Heart left ventricle (tissue), 16 donors: Measurements from ENCODE around the gene HTRA1. TPM values are rescaled to one million over a fixed set of nuclear protein-coding genes. Genes with fewer than 3 reads are reported as not detected.

Source experiments
- ATAC-seq, 4 donors: fragments of 200-7000 bp; cut with Tn5 transposase; one replicate each; pipeline ENCODE4 v1.9.1; 2020 to 2022; ENCODE audit warnings: moderate library complexity in 4 of 4, mild to moderate bottlenecking in 3 of 4, moderate number of reproducible peaks in 1 of 4
- DNase-seq, 5 donors: peaks; one replicate each; pipeline ENCODE4 v3.0.0-alpha.2; 2020
- H3K27ac ChIP-seq, 12 donors: fragments of 200-600 bp; sonication (generic) in 4 of 12; one replicate each; pipeline versions ENCODE4 v1.5.0 to v1.8.0; 2016 to 2022; ENCODE audit warnings: mild to moderate bottlenecking in 2 of 12
- H3K27me3 ChIP-seq, 9 donors: fragments of 200-600 bp; sonication (generic) in 2 of 9; one replicate each; pipeline versions ENCODE4 v1.5.1 to v1.8.0; 2016 to 2022; ENCODE audit warnings: mild to moderate bottlenecking in 3 of 9
- H3K36me3 ChIP-seq, 9 donors: fragments of 200-600 bp; sonication (generic) in 2 of 9; one replicate each; pipeline versions ENCODE4 v1.5.0 to v1.8.0; 2018 to 2022; ENCODE audit warnings: mild to moderate bottlenecking in 2 of 9
- H3K4me1 ChIP-seq, 12 donors: fragments of 200-600 bp; sonication (generic) in 4 of 12; one replicate each; pipeline versions ENCODE4 v1.5.0 to v1.8.0; 2016 to 2022; ENCODE audit warnings: mild to moderate bottlenecking in 3 of 12
- H3K4me3 ChIP-seq, 12 donors: fragments of 200-600 bp; sonication (generic) in 4 of 12; one replicate each; pipeline versions ENCODE4 v1.5.0 to v1.8.0; 2017 to 2022; ENCODE audit warnings: mild to moderate bottlenecking in 9 of 12, moderate library complexity in 4 of 12
- H3K9me3 ChIP-seq, 12 donors: fragments of 200-600 bp; sonication (generic) in 4 of 12; one replicate each; pipeline versions ENCODE4 v1.5.0 to v1.8.0; 2016 to 2022; ENCODE audit warnings: mild to moderate bottlenecking in 1 of 12
- CTCF ChIP-seq, 12 donors: fragments of 200-600 bp; sonication (generic) in 4 of 12; IDR thresholded peaks; one replicate each; pipeline versions ENCODE4 v1.5.0 to v1.8.0; 2018 to 2022; ENCODE audit warnings: antibody characterized with exemption in 12 of 12, mild to moderate bottlenecking in 5 of 12
- POLR2A ChIP-seq, 2 donors: fragments of 450-650 bp; IDR thresholded peaks; one replicate each; pipeline ENCODE4 v1.6.1; 2017; ENCODE audit warnings: antibody characterized with exemption in 2 of 2, mild to moderate bottlenecking in 2 of 2, moderate library complexity in 2 of 2
- WGBS, 4 donors: extraction: QIAGEN DNeasy Blood & Tissue Kit in 2 of 4; methylation state at CpG; one replicate each; pipeline versions ENCODE4 v1.1.5 to v1.1.7; 2013 to 2018; 5-methylcytosine and 5-hydroxymethylcytosine counted together
- intact Hi-C, 10 donors: fragments of 100-400 bp; cut with DNase I; formaldehyde crosslinking; loops; one replicate each; pipeline versions ENCODE4 v1.11.1 to v1.14.2; 2022
- polyA plus RNA-seq, 2 donors: library from polyadenylated mRNA; stranded (reverse); fragments of 200-250 nt; gene quantifications; one replicate each; pipeline ENCODE4 v1.2.3, GENCODE V29; 2013
- total RNA-seq, 9 donors: library from RNA; depleted of rRNA in 2 of 9; stranded (reverse); fragments of >200 nt in 2 of 9; fragmentation: NEBNext Ultra II Directional in 3 of 9; extraction: Animal tissue kit (Norgen Biotek cat#: 25700) in 3 of 9; gene quantifications; one replicate each; pipeline versions ENCODE4 v1.1.0 to v1.2.4, GENCODE V29; 2016 to 2023
- donor health status: ischemic (EF 13 %, LVEDD 7.1; RV severe dilation, severe dysfunction).
- donor health status: healthy with polysubstance abuse.
- donor health status: DM: no; HTN: yes; CAD: no.
- donor health status: DM: no; HTN: no; CAD: no.
- donor health status: ischemic (EF 25% LVEDD 6.9; RV normal size, moderate dysfunction).
- donor health status: ischemic (EF 25% LVEDD 5.7; RV mildly dilated, moderate dysfunction).
- donor health status: healthy.
- donor health status: DM: yes; HTN: yes; CAD: no.
- donor health status: ischemic (EF 35%, LVEDD 5.7; RV mildly dilated, moderate dysfunction).
- donor health status: nonischemic (EF 11% LVEDD 7.7; RV severe dilation, severe dysfunction).
- donor health status: DM: yes; HTN: yes; CAD: no.
- donor health status: PGD.
- donor health status: ischemic (EF 29% LVEDD 5.4; RV normal size, mild dysfunction).
- donor health status: nonischemic (EF 23%, LVEDD 6.1; RV moderate dilation, normal function).

Gene HTRA1
- total and polyA plus RNA-seq, 11 donors: 30.5 to 153 (median 54.5) TPM

- no peak overlapping the region for H3K4me3 ChIP-seq
- H3K27ac ChIP-seq: no peak overlapping the region
- peaks cover 0 to 6% (median 0%) of the 10 kb centered on the region in 9 donors for H3K27me3 ChIP-seq
- DNase-seq: no peak
- peaks cover 0 to 8% (median 0%) of the 10 kb centered on the region in 9 donors for H3K36me3 ChIP-seq
- no peak for TF ChIP-seq CTCF (IDR thresholded peaks at IDR 0.05)
- no peak for TF ChIP-seq POLR2A (IDR thresholded peaks at IDR 0.05)
- no peak for ATAC-seq
- WGBS, 4 donors: 84 to 91% (median 90%) methylated on average over 6 of the region's 6 CpGs
- H3K9me3 ChIP-seq: no peaks in the 10 kb centered on the region
- H3K4me1 ChIP-seq: peaks cover 0 to 67% (median 42%) of the 10 kb centered on the region in 12 donors
- intact Hi-C loops: loop anchor here in 2 of 10 donors (10.0 kb wide), 1 partner anchor 97 kb away; the partner anchor contains the start of gene DMBT1 (in 2 of the 2)
Measured at GRCh38 chr10:122467701-122468100, 6.3 kb downstream of the HTRA1 start.

GRCh38 chr10:122468307-122468925, 7.1 kb downstream of the HTRA1 start:
- Histone ChIP-seq H3K9me3 (no peaks in the 10 kb centered on the region), H3K36me3 (peaks cover 0 to 8% (median 0%) of the 10 kb centered on the region in 9 donors), H3K4me3 (no peak overlapping the region), H3K27ac (peak overlapping the region in 2 of 12 donors; percentile 24 to 67), H3K4me1 (peaks cover 0 to 67% (median 41%) of the 10 kb centered on the region in 12 donors), H3K27me3 (no peaks in the 10 kb centered on the region)
- WGBS, 4 donors: 78 to 85% (median 82%) methylated on average over 5 of the region's 5 CpGs
- intact Hi-C loops: loop anchor here in 2 of 10 donors (10.0 kb wide), 1 partner anchor 96 kb away; the partner anchor contains the start of gene DMBT1 (in 2 of the 2)
- TF ChIP-seq POLR2A (IDR thresholded peaks at IDR 0.05) (no peak), CTCF (IDR thresholded peaks at IDR 0.05) (no peak)
- ATAC-seq (no peak), DNase-seq (no peak)

GRCh38 chr10:122468926-122469781, 7.8 kb downstream of the HTRA1 start:
- Histone ChIP-seq H3K27ac (peak overlapping the region in 8 of 12 donors; percentile 10 to 67 (median 27)), H3K36me3 (peaks cover 0 to 8% (median 0%) of the 10 kb centered on the region in 9 donors), H3K27me3 (no peaks in the 10 kb centered on the region), H3K9me3 (no peaks in the 10 kb centered on the region), H3K4me1 (peaks cover 0 to 67% (median 42%) of the 10 kb centered on the region in 12 donors), H3K4me3 (no peak overlapping the region)
- DNase-seq (no peak), ATAC-seq (peak; percentile 19 to 58 (median 54))
- WGBS, 4 donors: 59 to 67% (median 63%) methylated on average over 11 of the region's 11 CpGs
- TF ChIP-seq POLR2A (IDR thresholded peaks at IDR 0.05) (no peak), CTCF (IDR thresholded peaks at IDR 0.05) (no peak)
- intact Hi-C loops: loop anchor here in 2 of 10 donors (10.0 kb wide), 1 partner anchor 96 kb away; the partner anchor contains the start of gene DMBT1 (in 2 of the 2)
